Colonic mucosa (tissue), 4 donors: ENCODE results near the gene CLCA4. TPM values are rescaled to one million over a fixed set of nuclear protein-coding genes. Genes with fewer than 3 reads are reported as not detected.

Experiments
- DNase-seq: peaks from one replicate; pipeline ENCODE4 v3.0.0-alpha.2; 2020
- H3K27ac ChIP-seq: fragments of 200-600 bp; one replicate; pipeline ENCODE4 v1.8.0; 2021
- H3K27me3 ChIP-seq: fragments of 200-600 bp; one replicate; pipeline ENCODE4 v1.8.0; 2021
- H3K36me3 ChIP-seq: fragments of 200-600 bp; one replicate; pipeline ENCODE4 v1.8.0; 2021
- H3K4me1 ChIP-seq: fragments of 200-600 bp; one replicate; pipeline ENCODE4 v1.8.0; 2021; ENCODE audit warnings: mild to moderate bottlenecking
- H3K4me3 ChIP-seq: fragments of 200-600 bp; one replicate; pipeline ENCODE4 v1.8.0; 2021
- H3K9ac ChIP-seq, 2 donors: one replicate each; pipeline ENCODE4 v1.7.0; 2013; ENCODE audit warnings: control low read depth in 2 of 2, low read depth in 2 of 2, low read length in 2 of 2
- H3K9me3 ChIP-seq: fragments of 200-600 bp; one replicate; pipeline ENCODE4 v1.8.0; 2021
- CTCF ChIP-seq: fragments of 200-600 bp; IDR thresholded peaks from one replicate; pipeline ENCODE4 v1.8.0; 2022; ENCODE audit warnings: antibody characterized with exemption, mild to moderate bottlenecking
- intact Hi-C: fragments of 100-400 bp; cut with DNase I; formaldehyde crosslinking; loops from one replicate; pipeline ENCODE4 v1.14.1; 2022
- total RNA-seq, 2 donors: library from RNA; stranded (reverse); fragmentation: NEBNext Ultra II Directional in 1 of 2; extraction: Animal tissue kit (Norgen Biotek cat#: 25700) in 1 of 2; gene quantifications; one replicate each; pipeline ENCODE4 v1.2.1, GENCODE V29; 2021
- donor health status: healthy.
- donor health status: DM: no; HTN: no; CAD: no.
- donor health status: DM: no; HTN: no; CAD: no.

Gene CLCA4
- total RNA-seq, 2 donors from 2014 or later = 194 to 426 TPM

DNA sequence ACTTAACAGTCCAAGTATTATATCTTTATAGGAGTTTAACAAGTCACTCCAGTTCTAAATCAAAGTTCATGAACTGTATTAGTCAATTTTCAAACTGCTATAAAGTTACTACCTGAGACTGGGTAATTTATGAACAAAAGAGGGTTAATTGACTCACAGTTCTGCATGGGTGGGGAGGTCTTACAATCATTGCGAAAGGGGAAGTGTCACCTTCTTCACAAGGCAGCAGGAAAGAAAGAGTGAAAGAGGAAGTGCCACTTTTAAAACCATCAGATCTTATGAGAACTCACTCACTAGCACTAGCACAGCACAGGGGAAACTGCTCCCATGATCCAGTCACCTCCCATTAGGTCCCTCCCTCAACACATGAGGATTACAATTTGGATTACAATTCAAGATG is 70.0 kb downstream of the CLCA4 start:
- H3K4me3 ChIP-seq = no peak overlapping the region
- DNase-seq = peak; percentile 57
- no peaks in the 10 kb centered on the region for H3K36me3 ChIP-seq
- no peaks in the 10 kb centered on the region for H3K4me1 ChIP-seq
- H3K27ac ChIP-seq = peak overlapping the region; percentile 46
- no peak for TF ChIP-seq CTCF
- no peak overlapping the region for H3K9ac ChIP-seq
- no peaks in the 10 kb centered on the region for H3K9me3 ChIP-seq
- intact Hi-C loops = no loop called here
- no peaks in the 10 kb centered on the region for H3K27me3 ChIP-seq

DNA sequence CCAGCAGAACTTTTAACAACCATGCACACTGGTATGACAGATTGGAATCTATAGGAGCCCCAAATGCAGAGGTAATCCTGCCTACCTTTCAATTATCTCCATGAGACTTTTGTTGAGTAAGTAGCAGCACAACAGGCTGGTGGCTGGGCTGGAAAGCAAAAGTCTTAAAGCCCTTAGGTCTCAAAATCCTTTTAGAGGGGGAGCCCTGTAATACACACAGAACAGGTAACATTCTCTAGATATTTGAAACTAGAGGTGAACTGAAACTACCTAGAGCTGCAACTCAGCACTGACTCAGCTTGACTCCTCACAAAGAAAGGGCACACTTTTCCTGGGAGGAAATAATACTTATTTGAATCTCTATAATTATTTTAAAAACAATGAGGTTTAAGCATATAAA is 71.5 kb downstream of the CLCA4 start:
- TF ChIP-seq CTCF = no peak
- Histone ChIP-seq H3K27ac (no peak overlapping the region), H3K4me1 (no peaks in the 10 kb centered on the region), H3K36me3 (no peaks in the 10 kb centered on the region), H3K4me3 (no peak overlapping the region), H3K27me3 (no peaks in the 10 kb centered on the region), H3K9ac (no peak overlapping the region), H3K9me3 (no peaks in the 10 kb centered on the region)
- intact Hi-C loops = no loop called here
- DNase-seq = no peak

DNA sequence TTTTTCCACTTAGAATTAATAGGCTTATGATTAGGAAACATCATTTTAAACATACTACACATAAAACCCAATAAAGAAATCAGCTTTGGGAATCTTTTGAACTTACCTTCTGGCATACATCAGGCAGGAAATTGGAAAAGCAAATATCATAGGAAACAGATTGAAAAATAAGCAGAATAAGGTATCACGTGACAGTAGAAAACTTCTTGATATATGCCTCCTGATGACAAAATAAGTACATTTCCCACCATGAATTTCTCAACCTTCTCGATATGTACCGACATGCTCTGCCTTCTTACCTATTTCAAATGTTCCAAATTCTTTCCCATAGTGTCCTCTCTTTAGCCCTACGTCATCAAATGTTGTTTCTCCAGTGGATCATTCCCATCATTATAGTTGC is 72.4 kb downstream of the CLCA4 start:
- no peak for TF ChIP-seq CTCF
- Histone ChIP-seq H3K9me3 (no peaks in the 10 kb centered on the region), H3K9ac (no peak overlapping the region), H3K4me1 (no peaks in the 10 kb centered on the region), H3K27me3 (no peaks in the 10 kb centered on the region), H3K27ac (no peak overlapping the region), H3K4me3 (no peak overlapping the region), H3K36me3 (no peaks in the 10 kb centered on the region)
- DNase-seq = no peak
- intact Hi-C loops = no loop called here

GRCh38 chr1:86621286-86621685 is 74.4 kb downstream of the CLCA4 start:
- no peak for DNase-seq
- Histone ChIP-seq H3K4me3 (no peak overlapping the region), H3K4me1 (no peaks in the 10 kb centered on the region), H3K27ac (no peak overlapping the region), H3K9me3 (no peaks in the 10 kb centered on the region), H3K36me3 (no peaks in the 10 kb centered on the region), H3K27me3 (no peaks in the 10 kb centered on the region), H3K9ac (no peak overlapping the region)
- intact Hi-C loops = no loop called here
- no peak for TF ChIP-seq CTCF

Other genes starting within 250 kb of the CLCA4 start
- 10 to 100 TPM; 21.9 to 35.9 TPM for gene ODF2L, start 150.8 kb upstream of the CLCA4 start, total RNA-seq
- gene CLCA2, start 122.9 kb upstream of the CLCA4 start, total RNA-seq = 1 to 10 TPM; 1.2 to 1.7 TPM
- 1,000 to 10,000 TPM in 1 of 2 donors, 100 to 1,000 TPM in 1; 938 to 1,116 TPM for gene CLCA1, start 78.2 kb upstream of the CLCA4 start, total RNA-seq
- 100 to 1,000 TPM in 1 of 2 donors, 10 to 100 TPM in 1; 76.7 to 134 TPM for gene SH3GLB1, start 157.5 kb downstream of the CLCA4 start, total RNA-seq